ENCODE measurements around the gene SASH1.

DNA sequence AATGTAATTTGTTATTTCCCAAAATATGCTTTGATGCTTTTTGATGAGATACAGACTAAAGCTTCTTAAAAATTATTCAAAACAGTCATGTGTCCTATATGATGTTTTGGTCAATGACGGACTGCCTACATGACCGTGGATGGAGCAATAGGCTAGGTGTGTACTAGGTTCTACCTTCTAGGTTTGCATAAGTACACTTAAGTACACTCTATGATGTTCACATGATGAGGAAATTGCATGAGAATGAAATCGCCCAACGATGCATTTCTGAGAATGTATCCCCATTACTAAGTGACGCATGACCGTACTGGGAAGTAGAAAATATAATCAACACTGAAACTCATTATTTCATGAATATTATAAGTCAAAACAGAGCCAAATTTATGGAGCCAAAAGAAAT, 252.9 kb downstream of the SASH1 start:
- TF ChIP-seq EZH2 (IDR thresholded peaks at IDR 0.05; ENCODE audit: insufficient read depth, low read length): no peak
- TF ChIP-seq, protein P1, sequence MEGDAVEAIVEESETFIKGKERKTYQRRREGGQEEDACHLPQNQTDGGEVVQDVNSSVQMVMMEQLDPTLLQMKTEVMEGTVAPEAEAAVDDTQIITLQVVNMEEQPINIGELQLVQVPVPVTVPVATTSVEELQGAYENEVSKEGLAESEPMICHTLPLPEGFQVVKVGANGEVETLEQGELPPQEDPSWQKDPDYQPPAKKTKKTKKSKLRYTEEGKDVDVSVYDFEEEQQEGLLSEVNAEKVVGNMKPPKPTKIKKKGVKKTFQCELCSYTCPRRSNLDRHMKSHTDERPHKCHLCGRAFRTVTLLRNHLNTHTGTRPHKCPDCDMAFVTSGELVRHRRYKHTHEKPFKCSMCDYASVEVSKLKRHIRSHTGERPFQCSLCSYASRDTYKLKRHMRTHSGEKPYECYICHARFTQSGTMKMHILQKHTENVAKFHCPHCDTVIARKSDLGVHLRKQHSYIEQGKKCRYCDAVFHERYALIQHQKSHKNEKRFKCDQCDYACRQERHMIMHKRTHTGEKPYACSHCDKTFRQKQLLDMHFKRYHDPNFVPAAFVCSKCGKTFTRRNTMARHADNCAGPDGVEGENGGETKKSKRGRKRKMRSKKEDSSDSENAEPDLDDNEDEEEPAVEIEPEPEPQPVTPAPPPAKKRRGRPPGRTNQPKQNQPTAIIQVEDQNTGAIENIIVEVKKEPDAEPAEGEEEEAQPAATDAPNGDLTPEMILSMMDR (IDR thresholded peaks at IDR 0.05; ENCODE audit: insufficient read depth, low read depth, low read length): no peak

Data from astrocyte (in vitro differentiated cells and primary cell).